LoVo (cell line): ENCODE measurements around the gene VEPH1.

ENCODE experiments used
- DNase-seq: peaks from one replicate; pipeline ENCODE4 v3.0.0-alpha.2; 2016; ENCODE audit warnings: low spot score

VEPH1 gene

DNA sequence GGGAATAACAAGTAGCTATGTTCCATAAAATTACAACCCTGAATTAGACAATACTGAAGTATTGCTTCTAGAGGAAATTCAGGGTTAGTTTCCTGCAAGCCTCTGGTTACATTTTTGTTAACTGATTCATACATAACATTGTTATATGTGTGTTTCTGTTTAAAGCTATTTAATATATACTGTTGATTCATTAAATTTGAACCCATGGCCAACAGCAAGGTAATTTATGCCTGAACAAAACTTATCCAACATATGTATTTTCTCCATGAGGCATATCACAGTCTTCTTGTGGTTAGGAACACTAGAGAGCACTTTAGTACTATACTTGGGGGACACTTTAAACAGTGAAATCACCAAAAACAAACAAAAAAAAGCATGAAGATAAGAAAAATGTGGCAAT is 114.2 kb downstream of the VEPH1 start:
- no peak for DNase-seq

- no peak for DNase-seq
These were observed 115.3 kb downstream of the VEPH1 start for GRCh38 chr3:157387708-157388435.

DNA sequence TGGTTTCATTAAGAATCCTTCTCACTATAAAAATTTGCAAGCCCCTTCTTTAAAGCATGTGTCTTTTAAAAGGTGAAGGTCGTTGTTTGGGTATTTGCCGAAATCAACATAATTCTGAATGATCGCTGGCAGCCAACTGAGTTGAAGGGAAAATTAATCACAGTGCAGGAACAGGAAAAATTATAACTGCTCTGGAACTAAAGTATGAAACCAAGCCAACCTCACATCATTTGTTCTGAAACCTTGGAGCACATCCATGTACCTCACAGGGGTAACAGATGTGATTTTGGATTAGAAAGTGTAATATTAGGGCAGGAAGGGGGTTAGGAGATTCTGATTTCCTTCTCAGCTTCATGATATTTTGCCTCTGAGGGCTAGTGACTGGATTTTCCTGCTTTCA is 118.7 kb downstream of the VEPH1 start:
- no peak for DNase-seq

- DNase-seq: no peak
These were observed 119.2 kb downstream of the VEPH1 start for GRCh38 chr3:157384031-157384430.

DNA sequence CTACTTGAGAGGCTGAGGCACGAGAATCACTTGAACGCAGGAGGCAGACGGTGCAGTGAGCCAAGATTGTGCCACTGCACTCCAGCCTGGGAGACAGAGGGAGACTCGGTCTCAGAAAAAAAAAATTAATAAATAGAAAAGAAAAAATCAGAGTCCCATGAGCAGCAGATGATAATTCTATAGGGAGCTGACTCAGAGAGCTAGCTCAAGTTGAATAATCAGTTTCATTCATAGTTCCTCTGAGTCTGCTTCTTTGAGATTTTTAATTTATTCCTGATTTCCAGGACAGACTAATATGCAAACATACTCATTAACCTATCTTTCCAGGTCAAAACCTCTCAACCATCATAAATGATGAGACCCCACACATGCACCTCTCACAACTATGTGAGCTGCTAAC is 121.6 kb downstream of the VEPH1 start:
- DNase-seq: no peak

DNA sequence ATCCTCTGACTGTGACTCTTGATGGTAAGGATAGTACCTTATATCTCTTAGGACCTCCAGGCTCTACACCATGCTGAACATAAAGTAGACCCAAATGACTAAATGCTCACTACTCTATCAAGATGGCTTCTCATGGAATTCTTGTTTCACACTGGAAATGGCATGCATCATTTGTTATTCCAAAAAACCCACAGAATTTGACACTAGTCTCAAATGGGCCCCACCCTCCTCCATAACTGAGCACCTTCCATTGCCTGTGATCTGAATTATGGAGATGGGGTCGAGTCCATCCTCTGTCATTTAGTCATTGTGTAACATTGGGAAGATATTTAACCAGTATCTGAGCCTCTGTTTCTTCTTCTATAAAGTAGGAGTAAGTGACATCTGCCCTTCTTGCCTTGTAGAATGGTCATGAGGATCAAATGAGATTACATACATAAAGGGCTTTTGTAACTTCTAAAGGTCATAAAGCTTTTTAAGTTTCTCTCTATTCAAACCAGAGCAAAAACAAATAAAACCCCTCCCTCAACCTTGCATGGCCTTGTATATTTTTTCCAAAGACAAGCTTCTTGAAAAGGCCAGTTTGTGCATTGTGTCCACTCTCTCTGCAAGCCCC is 123.6 kb downstream of the VEPH1 start:
- no peak for DNase-seq

DNA sequence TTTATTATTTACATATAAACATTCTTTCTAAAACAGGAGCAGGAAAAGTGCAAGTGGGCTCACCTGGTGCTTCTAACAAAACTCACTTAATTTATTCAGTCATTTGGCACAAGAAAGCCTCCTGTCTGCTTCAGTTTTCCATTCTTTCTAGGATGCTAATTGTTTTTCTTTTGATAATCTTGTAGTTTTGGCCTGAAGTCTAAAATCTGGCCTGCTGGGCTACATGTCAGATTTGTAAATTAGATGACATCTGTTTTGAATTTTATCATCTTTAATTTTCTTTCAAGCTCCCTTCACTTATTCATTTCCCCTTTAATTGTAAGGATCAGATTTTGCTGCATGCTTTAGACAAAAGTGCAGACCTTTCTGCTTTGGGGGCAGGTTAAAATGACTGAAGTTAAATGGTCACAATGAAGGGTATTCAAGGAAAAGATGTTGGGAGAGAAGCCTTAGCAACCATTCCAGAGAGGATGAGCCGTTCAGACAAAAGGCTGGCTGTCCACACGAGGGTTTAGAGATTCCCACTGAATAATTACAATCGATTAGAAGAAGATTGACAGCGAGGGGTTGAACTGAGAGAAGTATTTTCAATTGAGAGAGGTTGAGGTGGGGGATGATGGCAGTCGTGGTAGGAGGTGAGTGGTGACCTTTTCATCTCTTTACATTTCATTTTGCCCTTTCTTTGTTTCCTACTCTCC is 126.5 kb downstream of the VEPH1 start:
- DNase-seq: no peak

DNA sequence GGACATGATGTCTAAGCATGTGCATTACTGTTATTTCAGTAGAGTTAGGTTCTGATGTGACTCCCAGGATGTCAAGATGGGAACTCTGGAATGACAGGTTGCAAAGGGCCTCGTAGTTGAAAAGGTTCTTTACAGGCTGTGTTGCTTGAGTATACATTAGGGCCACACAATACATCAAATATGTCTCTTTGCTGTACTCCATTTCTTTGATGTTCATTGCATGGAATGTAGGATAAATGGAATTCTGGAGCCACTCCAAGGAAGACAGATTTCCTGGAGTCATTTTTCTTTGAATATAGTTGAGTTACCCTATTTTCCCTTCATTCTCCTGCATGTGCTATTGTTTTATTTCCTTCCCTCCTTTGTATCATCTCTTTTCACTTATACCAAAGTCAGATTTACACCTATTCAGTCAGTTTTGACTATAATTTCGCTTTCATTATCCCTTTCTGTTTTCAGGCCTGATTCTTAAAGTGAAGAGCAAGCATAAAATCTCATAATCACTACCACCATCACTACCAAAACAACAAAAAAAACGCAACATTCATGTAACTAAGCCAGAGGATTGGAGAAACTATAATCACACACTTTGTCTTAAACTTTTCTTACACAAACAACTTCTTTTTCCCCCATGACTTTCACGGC is 127.8 kb downstream of the VEPH1 start:
- no peak for DNase-seq

- DNase-seq: no peak
These were observed 128.3 kb downstream of the VEPH1 start for GRCh38 chr3:157374933-157375332.

- DNase-seq: no peak
These were observed 129.4 kb downstream of the VEPH1 start for GRCh38 chr3:157373783-157374182.

DNA sequence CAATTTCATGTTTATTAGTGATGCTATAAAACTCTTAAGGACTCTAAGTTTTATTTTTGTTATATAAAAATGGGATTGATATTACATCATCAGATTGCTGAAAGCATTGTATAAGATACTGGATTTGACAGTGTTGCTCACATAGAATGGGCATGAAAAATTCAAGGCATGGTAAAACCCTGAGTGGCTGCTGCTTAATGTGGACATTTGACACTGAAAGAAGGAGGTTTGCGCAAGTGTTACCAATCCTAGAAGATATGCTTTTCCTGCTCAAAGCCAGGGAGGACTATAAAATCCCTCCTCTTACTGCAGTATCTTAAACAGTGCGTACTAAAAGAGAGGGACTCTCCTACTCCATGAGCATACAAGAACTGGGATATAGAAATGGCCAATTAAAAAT is 132.3 kb downstream of the VEPH1 start:
- DNase-seq: no peak

DNA sequence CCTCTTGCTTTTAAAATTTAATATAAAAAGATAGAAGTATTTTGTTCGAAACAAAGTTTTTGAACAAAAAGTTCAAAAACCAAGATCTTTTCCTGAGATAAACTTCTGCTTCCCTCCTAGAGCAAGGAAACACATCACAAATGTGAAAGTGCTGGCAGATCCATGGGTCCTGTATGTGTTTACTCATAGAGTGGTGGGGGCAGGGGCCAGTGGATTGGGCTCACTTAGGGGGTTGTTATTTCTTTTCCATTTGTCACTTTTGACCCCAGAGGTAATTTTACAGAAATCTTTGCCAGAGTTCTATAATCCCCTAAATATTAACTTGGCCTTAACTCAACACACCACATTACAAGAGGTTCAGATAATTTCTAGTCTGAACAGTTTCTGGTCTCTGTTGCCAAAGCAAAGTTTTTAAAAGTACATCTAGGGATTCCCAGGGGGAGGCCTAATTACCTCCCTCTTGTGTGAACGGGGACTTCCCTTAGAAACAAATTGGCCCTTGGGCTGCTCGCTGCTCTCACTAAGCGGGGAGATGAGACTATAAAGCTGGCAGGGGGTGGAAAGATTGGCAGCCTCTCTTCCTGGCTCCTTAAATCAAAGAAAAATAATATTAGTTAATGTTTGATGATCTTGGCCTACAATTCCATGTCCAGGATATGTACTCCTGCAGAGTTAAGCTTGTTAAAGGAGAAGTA is 133.3 kb downstream of the VEPH1 start:
- DNase-seq: no peak

GRCh38 chr3:157368171-157368570 is 135.0 kb downstream of the VEPH1 start:
- no peak for DNase-seq

GRCh38 chr3:157363393-157363792 is 139.8 kb downstream of the VEPH1 start:
- no peak for DNase-seq

DNA sequence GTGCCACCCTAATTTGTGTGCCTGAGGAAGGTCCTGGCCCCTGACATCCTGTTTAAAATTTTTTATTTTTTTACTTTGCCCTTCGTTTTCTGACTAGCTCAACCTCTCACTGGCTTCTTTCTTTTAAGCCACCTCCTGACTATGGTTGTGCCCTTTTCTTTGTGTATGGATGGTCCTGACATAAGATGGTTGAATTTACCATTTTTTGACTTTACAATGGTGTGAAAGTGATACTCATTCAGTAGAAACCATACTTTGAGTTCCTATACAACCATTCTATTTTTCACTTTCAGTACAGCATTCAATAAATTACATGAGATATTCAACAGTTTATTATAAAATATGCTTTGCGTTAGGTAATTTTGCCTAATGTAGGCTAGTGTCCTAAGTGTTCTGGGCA is 140.9 kb downstream of the VEPH1 start:
- no peak for DNase-seq

DNA sequence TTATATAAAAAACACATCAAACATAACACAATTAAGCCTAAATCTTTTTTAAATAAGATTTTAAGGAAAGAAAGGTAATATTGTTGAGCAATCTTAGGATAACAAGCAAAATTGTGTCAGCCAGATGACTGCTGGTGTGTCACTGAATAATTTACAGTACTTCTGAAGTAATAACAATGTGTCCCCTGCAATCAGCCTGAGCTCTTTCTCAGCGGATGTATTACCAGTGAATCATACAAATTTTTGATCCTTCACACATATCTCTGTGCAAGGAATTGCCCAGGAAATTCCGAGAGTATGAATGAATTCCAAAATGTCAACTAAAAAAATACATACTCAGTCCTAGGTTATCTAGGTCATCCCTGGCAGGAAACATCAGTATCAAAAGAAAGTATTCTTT is 143.2 kb downstream of the VEPH1 start:
- DNase-seq: peak; percentile 6

- no peak for DNase-seq
These were observed 146.7 kb downstream of the VEPH1 start for GRCh38 chr3:157356541-157356940.

DNA sequence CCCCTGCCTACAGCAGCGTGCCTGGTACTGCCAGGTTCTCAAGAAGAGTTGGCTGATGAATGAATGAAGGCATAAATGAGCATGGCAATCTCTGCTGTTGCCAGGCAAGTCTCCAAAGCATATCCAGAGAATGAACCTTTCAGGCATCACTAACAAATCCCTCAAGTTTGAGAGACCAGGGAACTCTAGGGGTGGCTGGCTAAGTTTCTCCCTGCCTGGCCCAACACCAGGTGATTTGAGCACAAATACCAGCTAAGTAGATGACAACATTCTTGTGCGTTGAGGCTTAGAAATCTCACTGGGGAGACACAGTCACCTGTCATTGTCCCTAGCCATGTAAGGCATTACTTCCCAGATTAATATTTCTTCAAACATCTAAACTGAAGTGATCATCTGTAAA is 147.9 kb downstream of the VEPH1 start:
- no peak for DNase-seq

- no peak for DNase-seq
These were observed 148.5 kb downstream of the VEPH1 start for GRCh38 chr3:157354722-157355121.

DNA sequence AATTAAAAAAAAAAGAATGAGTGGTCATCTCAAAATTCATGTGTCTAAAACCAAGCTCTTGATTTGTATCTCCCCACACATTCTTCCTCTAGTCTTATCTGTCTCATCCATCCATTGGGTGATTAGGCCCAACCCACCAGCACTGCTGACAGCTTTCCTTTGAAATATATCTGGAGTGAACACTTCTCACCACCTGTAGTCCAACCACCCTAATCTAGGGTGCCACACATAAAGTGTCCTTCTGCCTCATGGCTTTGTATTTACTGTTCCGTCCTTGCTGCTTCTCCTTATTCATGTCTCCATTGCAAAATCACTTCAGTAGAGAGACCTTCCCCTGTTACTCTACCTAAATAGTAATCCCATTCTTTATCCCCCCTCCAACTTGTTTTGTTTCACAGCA is 149.0 kb downstream of the VEPH1 start:
- no peak for DNase-seq

DNA sequence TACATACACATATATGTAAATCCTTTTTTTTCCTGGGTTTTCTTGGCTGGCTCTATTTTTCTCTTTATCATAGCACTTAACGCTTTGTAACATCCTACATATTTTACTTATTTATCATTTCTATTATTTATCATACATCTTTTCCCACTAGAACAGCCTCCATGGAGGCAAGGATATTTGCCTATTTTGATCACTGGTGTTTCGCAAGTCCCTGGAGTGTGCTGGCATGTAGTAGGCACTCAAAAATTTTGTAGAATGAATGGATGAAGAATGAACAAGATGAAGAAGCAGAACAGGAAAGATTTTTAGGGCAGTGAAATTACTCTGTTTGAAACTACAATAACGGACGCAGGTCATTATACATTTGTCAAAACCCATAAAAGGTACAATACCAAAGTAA is 149.6 kb downstream of the VEPH1 start:
- DNase-seq: no peak

- DNase-seq: no peak
These were observed 151.2 kb downstream of the VEPH1 start for GRCh38 chr3:157351981-157352380.
